ENCODE data around the gene EFEMP1.

GRCh38 chr2:55842046-55842445 is 81.5 kb downstream of the EFEMP1 start:
- no peak for TF ChIP-seq POLR2AphosphoS5 (IDR thresholded peaks at IDR 0.05)
- no peak for TF ChIP-seq CTCF (IDR thresholded peaks at IDR 0.05)

Measured in upper lobe of left lung (tissue), 4 donors.